HCT116 (cell line): ENCODE measurements around the gene AFF1. TPM values are rescaled to one million over a fixed set of nuclear protein-coding genes. Genes with fewer than 3 reads are reported as not detected.

Experiments used
- ATAC-seq: fragments of 200-7000 bp; cut with Tn5 transposase; 2 replicates; pipeline ENCODE4 v1.9.1; 2020; ENCODE audit warnings: mild to moderate bottlenecking, moderate library complexity
- BruUV-seq: library from RNA; stranded (reverse); fragments of 400-500 nt; replicated peaks from 2 replicates; lab custom pipeline; 2021; lab: Mats Ljungman, UMichigan
- CTCF ChIA-PET: fragments of 300-600 bp; sonication (Branson Sonifier 250); formaldehyde crosslinking; loops from one replicate; lab custom pipeline; 2021; ENCODE audit warnings: antibody characterized with exemption; lab: Charles Lee
- POLR2A ChIA-PET: fragments of 300-600, 350-600 bp; sonication (Branson Sonifier 250); formaldehyde crosslinking; loops from one replicate; lab custom pipeline; 2021; ENCODE audit warnings: antibody characterized with exemption; lab: Charles Lee
- RAD21 ChIA-PET, 2 experiments: fragments of 300-600 bp; sonication (Branson Sonifier 250); formaldehyde crosslinking; loops; one replicate each; lab custom pipeline; 2023; ENCODE audit warnings: low total read pairs in 2 of 2; ENCODE audit not compliant: uncharacterized antibody in 2 of 2, unreplicated experiment in 2 of 2, low non-redundant PET in 1 of 2; lab: Charles Lee
- DNase-seq: peaks from one replicate; pipeline ENCODE4 v3.0.0-alpha.2; 2010; ENCODE audit warnings: low read depth, low spot score
- H2AFZ ChIP-seq: fragments of 200-600 bp; shearing (Covaris generic), sonication (generic); 2 replicates; pipeline ENCODE4 v1.6.1; 2017; ENCODE audit warnings: low read depth, mixed run types, mixed read lengths, antibody characterized with exemption, low read length; ENCODE audit not compliant: poor library complexity, severe bottlenecking
- H3K27ac ChIP-seq: 2 replicates; pipeline ENCODE4 v1.5.1; 2012; ENCODE audit warnings: low read depth, low read length
- H3K27me3 ChIP-seq: fragments of 200-600 bp; sonication (generic); 2 replicates; pipeline ENCODE4 v1.6.1; 2016; ENCODE audit warnings: mixed run types, low read length, mixed read lengths; ENCODE audit not compliant: insufficient read depth
- H3K36me3 ChIP-seq, 2 experiments: fragments of 200-500 bp in 1 of 2; fragments of 200-600 bp in 1 of 2; sonication (Bioruptor generic) in 1 of 2; sonication (generic) in 1 of 2; 2 replicates each; pipeline versions ENCODE4 v1.5.1 to v1.6.1; 2014 to 2016; ENCODE audit warnings: low read length in 2 of 2, inconsistent platforms in 1 of 2, mixed read lengths in 1 of 2, mixed run types in 1 of 2; ENCODE audit not compliant: insufficient read depth in 2 of 2, control insufficient read depth in 1 of 2
- H3K4me1 ChIP-seq, 2 experiments: fragments of 200-600 bp in 1 of 2; sonication (generic) in 1 of 2; 2 replicates each; pipeline versions ENCODE4 v1.5.1 to v1.6.1; 2012 to 2017; ENCODE audit warnings: low read length in 2 of 2, inconsistent platforms in 1 of 2, mild to moderate bottlenecking in 1 of 2, mixed read lengths in 1 of 2, mixed run types in 1 of 2, moderate library complexity in 1 of 2; ENCODE audit not compliant: insufficient read depth in 2 of 2, control insufficient read depth in 1 of 2
- H3K4me2 ChIP-seq: fragments of 200-600 bp; sonication (generic); 2 replicates; pipeline ENCODE4 v1.6.1; 2017; ENCODE audit warnings: mixed run types, low read length, mixed read lengths
- H3K4me3 ChIP-seq, 2 experiments: fragments of 200-600 bp in 1 of 2; sonication (generic) in 1 of 2; replicated peaks in 1 of 2; 2 replicates each; pipeline ENCODE4 v1.5.1; 2011 to 2016; ENCODE audit warnings: low read length in 2 of 2, control low read depth in 1 of 2, low read depth in 1 of 2, mild to moderate bottlenecking in 1 of 2, mixed read lengths in 1 of 2, mixed run types in 1 of 2
- H3K79me2 ChIP-seq: fragments of 200-600 bp; sonication (generic); 2 replicates; pipeline ENCODE4 v1.6.1; 2017; ENCODE audit warnings: mild to moderate bottlenecking, mixed run types, low read length, moderate library complexity, mixed read lengths; ENCODE audit not compliant: insufficient read depth
- H3K9ac ChIP-seq: fragments of 200-600 bp; sonication (generic); 2 replicates; pipeline ENCODE4 v1.6.1; 2016; ENCODE audit warnings: low read length, mixed read lengths
- H3K9me2 ChIP-seq: fragments of 200-600 bp; sonication (generic), shearing (Covaris generic); 2 replicates; pipeline ENCODE4 v1.6.1; 2017; ENCODE audit warnings: mixed run types, mild to moderate bottlenecking, moderate library complexity; ENCODE audit not compliant: insufficient read depth
- H3K9me3 ChIP-seq, 2 experiments: fragments of 200-500 bp in 1 of 2; fragments of 200-600 bp in 1 of 2; sonication (Bioruptor generic) in 1 of 2; sonication (generic) in 1 of 2; 2 replicates each; pipeline ENCODE4 v1.6.1; 2014 to 2017; ENCODE audit warnings: low read length in 2 of 2, mixed read lengths in 2 of 2, inconsistent platforms in 1 of 2, low read depth in 1 of 2, mild to moderate bottlenecking in 1 of 2, mixed run types in 1 of 2, moderate library complexity in 1 of 2; ENCODE audit not compliant: control insufficient read depth in 1 of 2, insufficient read depth in 1 of 2
- H4K20me1 ChIP-seq: fragments of 200-600 bp; sonication (generic), shearing (Covaris generic); 2 replicates; pipeline ENCODE4 v1.6.1; 2017; ENCODE audit warnings: mixed run types, mild to moderate bottlenecking, moderate library complexity; ENCODE audit not compliant: insufficient read depth
- CEBPB ChIP-seq: IDR thresholded peaks from 2 replicates; pipeline ENCODE4 v1.6.1; 2012; ENCODE audit warnings: low read depth
- EZH2 ChIP-seq: fragments of 200-600 bp; sonication (generic); IDR thresholded peaks from 2 replicates; pipeline ENCODE4 v1.6.1; 2017; ENCODE audit warnings: antibody characterized with exemption, mixed run types
- EZH2phosphoT487 ChIP-seq: fragments of 200-600 bp; IDR thresholded peaks from 2 replicates; pipeline ENCODE4 v1.6.1; 2018; ENCODE audit warnings: antibody characterized with exemption, borderline replicate concordance
- FOSL1 ChIP-seq: IDR thresholded peaks from 2 replicates; pipeline ENCODE4 v1.6.1; 2012; ENCODE audit warnings: low read depth
- POLR2A ChIP-seq: IDR thresholded peaks from 2 replicates; pipeline ENCODE4 v1.7.0; 2011; ENCODE audit warnings: borderline replicate concordance; ENCODE audit not compliant: insufficient read depth, insufficient read length; ENCODE audit errors: extremely low read depth
- RAD21 ChIP-seq: IDR thresholded peaks from 2 replicates; pipeline ENCODE4 v1.6.1; 2012; ENCODE audit warnings: low read depth, mild to moderate bottlenecking
- SIN3A ChIP-seq: IDR thresholded peaks from 2 replicates; pipeline ENCODE4 v1.6.1; 2012; ENCODE audit warnings: low read depth
- SP1 ChIP-seq: IDR thresholded peaks from 2 replicates; pipeline ENCODE4 v1.6.1; 2012; ENCODE audit warnings: low read depth
- TCF7L2 ChIP-seq: IDR thresholded peaks from 2 replicates; pipeline ENCODE4 v1.7.0; 2011; ENCODE audit warnings: borderline replicate concordance, inconsistent platforms; ENCODE audit not compliant: insufficient read depth, insufficient read length; ENCODE audit errors: extremely low read depth
- YY1 ChIP-seq: IDR thresholded peaks from 2 replicates; pipeline ENCODE4 v1.6.1; 2011; ENCODE audit warnings: low read length, low read depth, moderate library complexity, mild to moderate bottlenecking; ENCODE audit not compliant: insufficient replicate concordance; ENCODE audit errors: extremely low read depth
- ZBTB33 ChIP-seq: IDR thresholded peaks from 2 replicates; pipeline ENCODE4 v1.6.1; 2011; ENCODE audit warnings: mild to moderate bottlenecking, low read length, moderate library complexity; ENCODE audit not compliant: insufficient replicate concordance; ENCODE audit errors: extremely low read depth
- intact Hi-C: fragments of 100-400 bp; cut with micrococcal nuclease; formaldehyde crosslinking; loops from 2 replicates; pipeline ENCODE4 v1.10.0; 2022
- total RNA-seq: library from RNA; stranded (reverse); gene quantifications from one replicate; pipeline ENCODE4 v1.2.1, GENCODE V29; 2021; ENCODE audit not compliant: unreplicated experiment

AFF1 gene
- total RNA-seq, 1 experiment from 2014 or later, result 43.1 TPM

GRCh38 chr4:86959588-86960500 is 25.0 kb downstream of the AFF1 start:
- peaks cover 3% of the 10 kb centered on the region; the same call in 1 of the 2 replicates for H3K79me2 ChIP-seq
- H3K27me3 ChIP-seq, result no peaks in the 10 kb centered on the region
- no peak overlapping the region for H3K4me3 ChIP-seq
- H3K27ac ChIP-seq, result no peak overlapping the region
- ChIA-PET CTCF (no interaction called here), RAD21 (no interaction called here), POLR2A (interaction anchor here (1.1 kb wide), 2 partner anchors 24 to 32 kb away, joined by 3 read pairs; no protein-coding TSS in a partner anchor)
- no peak overlapping the region for H3K4me2 ChIP-seq
- TF ChIP-seq FOSL1 (no peak), YY1 (no peak), POLR2A (no peak), SP1 (no peak), SIN3A (no peak), TCF7L2 (no peak)
- DNase-seq (no peak), ATAC-seq (no peak)
- no peaks in the 10 kb centered on the region for H3K9me3 ChIP-seq
- no peaks in the 10 kb centered on the region for H3K36me3 ChIP-seq
- no peaks in the 10 kb centered on the region for H3K9me2 ChIP-seq
- no peak overlapping the region for H2AFZ ChIP-seq
- no peak overlapping the region for H3K9ac ChIP-seq
- intact Hi-C loops, result no loop called here
- H4K20me1 ChIP-seq, result no peaks in the 10 kb centered on the region
- no TSS peak for BruUV-seq
- H3K4me1 ChIP-seq, result peaks cover 9 to 29% of the 10 kb centered on the region in 2 experiments; a peak in 3 of 4 replicates

GRCh38 chr4:86960557-86960961 is 25.7 kb downstream of the AFF1 start:
- Histone ChIP-seq H3K27me3 (no peaks in the 10 kb centered on the region), H3K4me1 (peaks cover 9 to 29% of the 10 kb centered on the region in 2 experiments; a peak in 3 of 4 replicates), H4K20me1 (no peaks in the 10 kb centered on the region), H3K9me2 (no peaks in the 10 kb centered on the region), H3K79me2 (peaks cover 7% of the 10 kb centered on the region; the same call in 1 of the 2 replicates), H3K36me3 (no peaks in the 10 kb centered on the region), H3K27ac (no peak overlapping the region), H2AFZ (no peak overlapping the region), H3K9ac (no peak overlapping the region), H3K9me3 (no peaks in the 10 kb centered on the region), H3K4me3 (no peak overlapping the region), H3K4me2 (no peak overlapping the region)
- RAD21 ChIA-PET, result no interaction called here
- CTCF ChIA-PET, result no interaction called here
- ATAC-seq (no peak), DNase-seq (no peak)
- TF ChIP-seq EZH2 (no peak), RAD21 (no peak), CEBPB (no peak), ZBTB33 (no peak), SP1 (no peak), YY1 (no peak), EZH2phosphoT487 (no peak), TCF7L2 (no peak)
- POLR2A ChIA-PET, result interaction anchor here (1.1 kb wide), 1 partner anchor 33 kb away, joined by 3 read pairs; no protein-coding TSS in a partner anchor
- intact Hi-C loops, result no loop called here
- BruUV-seq, result no TSS peak
